Astrocyte (in vitro differentiated cells and primary cell): Measurements from ENCODE around the gene HIPK1.

Source experiments
- EZH2 ChIP-seq: IDR thresholded peaks from 2 replicates; pipeline ENCODE4 v1.6.1; 2012; ENCODE audit warnings: mild to moderate bottlenecking, low read length, inconsistent platforms; ENCODE audit not compliant: insufficient read depth
- TF ChIP-seq, protein P1 (sequence below): IDR thresholded peaks from 2 replicates; pipeline ENCODE4 v1.5.1; 2011; ENCODE audit warnings: low read depth, mild to moderate bottlenecking, inconsistent platforms, low read length, moderate library complexity; ENCODE audit not compliant: insufficient read depth

GRCh38 chr1:113918243-113918642 is 10.9 kb upstream of the HIPK1 start:
- TF ChIP-seq, protein P1, sequence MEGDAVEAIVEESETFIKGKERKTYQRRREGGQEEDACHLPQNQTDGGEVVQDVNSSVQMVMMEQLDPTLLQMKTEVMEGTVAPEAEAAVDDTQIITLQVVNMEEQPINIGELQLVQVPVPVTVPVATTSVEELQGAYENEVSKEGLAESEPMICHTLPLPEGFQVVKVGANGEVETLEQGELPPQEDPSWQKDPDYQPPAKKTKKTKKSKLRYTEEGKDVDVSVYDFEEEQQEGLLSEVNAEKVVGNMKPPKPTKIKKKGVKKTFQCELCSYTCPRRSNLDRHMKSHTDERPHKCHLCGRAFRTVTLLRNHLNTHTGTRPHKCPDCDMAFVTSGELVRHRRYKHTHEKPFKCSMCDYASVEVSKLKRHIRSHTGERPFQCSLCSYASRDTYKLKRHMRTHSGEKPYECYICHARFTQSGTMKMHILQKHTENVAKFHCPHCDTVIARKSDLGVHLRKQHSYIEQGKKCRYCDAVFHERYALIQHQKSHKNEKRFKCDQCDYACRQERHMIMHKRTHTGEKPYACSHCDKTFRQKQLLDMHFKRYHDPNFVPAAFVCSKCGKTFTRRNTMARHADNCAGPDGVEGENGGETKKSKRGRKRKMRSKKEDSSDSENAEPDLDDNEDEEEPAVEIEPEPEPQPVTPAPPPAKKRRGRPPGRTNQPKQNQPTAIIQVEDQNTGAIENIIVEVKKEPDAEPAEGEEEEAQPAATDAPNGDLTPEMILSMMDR, result no peak
- TF ChIP-seq EZH2, result no peak
